Neural progenitor cell (in vitro differentiated cells): ENCODE data around the gene ZCCHC3.

Experiments
- EZH2 ChIP-seq: fragments of 200-600 bp; sonication (generic); IDR thresholded peaks from 2 replicates; pipeline ENCODE4 v1.6.1; 2017; ENCODE audit warnings: antibody characterized with exemption, mild to moderate bottlenecking, moderate library complexity
- TF ChIP-seq, protein P1 (sequence below): fragments of 200-600 bp; sonication (generic); IDR thresholded peaks from 2 replicates; pipeline ENCODE4 v1.5.1; 2017; ENCODE audit warnings: antibody characterized with exemption, mild to moderate bottlenecking

DNA sequence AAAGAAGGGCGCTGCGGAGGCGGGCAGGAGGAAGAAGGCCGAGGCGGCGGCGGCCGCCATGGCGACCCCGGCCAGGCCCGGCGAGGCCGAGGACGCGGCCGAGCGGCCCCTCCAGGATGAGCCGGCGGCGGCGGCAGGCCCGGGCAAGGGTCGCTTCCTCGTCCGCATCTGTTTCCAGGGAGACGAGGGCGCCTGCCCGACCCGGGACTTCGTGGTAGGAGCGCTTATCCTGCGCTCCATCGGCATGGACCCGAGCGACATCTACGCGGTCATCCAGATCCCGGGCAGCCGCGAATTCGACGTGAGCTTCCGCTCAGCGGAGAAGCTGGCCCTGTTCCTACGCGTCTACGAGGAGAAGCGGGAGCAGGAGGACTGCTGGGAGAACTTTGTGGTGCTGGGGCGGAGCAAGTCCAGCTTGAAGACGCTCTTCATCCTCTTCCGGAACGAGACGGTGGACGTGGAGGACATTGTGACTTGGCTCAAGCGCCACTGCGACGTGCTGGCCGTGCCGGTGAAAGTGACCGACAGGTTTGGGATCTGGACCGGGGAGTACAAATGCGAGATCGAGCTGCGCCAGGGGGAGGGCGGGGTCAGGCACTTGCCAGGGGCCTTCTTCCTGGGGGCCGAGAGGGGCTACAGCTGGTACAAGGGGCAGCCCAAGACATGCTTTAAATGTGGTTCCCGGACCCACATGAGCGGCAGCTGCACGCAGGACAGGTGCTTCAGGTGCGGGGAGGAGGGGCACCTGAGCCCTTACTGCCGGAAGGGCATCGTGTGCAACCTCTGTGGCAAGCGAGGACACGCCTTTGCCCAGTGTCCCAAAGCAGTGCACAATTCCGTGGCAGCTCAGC lies 780 bp downstream of the ZCCHC3 start:
- TF ChIP-seq, protein P1, sequence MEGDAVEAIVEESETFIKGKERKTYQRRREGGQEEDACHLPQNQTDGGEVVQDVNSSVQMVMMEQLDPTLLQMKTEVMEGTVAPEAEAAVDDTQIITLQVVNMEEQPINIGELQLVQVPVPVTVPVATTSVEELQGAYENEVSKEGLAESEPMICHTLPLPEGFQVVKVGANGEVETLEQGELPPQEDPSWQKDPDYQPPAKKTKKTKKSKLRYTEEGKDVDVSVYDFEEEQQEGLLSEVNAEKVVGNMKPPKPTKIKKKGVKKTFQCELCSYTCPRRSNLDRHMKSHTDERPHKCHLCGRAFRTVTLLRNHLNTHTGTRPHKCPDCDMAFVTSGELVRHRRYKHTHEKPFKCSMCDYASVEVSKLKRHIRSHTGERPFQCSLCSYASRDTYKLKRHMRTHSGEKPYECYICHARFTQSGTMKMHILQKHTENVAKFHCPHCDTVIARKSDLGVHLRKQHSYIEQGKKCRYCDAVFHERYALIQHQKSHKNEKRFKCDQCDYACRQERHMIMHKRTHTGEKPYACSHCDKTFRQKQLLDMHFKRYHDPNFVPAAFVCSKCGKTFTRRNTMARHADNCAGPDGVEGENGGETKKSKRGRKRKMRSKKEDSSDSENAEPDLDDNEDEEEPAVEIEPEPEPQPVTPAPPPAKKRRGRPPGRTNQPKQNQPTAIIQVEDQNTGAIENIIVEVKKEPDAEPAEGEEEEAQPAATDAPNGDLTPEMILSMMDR = no peak
- no peak for TF ChIP-seq EZH2
